HFF-Myc (cell line): ENCODE data around the gene SERTAD3.
"Not testable (repeated sequence)": the region's sequence is repeated elsewhere in the genome, so short reads cannot be mapped to it uniquely, and the experiment has no call there.

Experiments used
- DNase-seq: peaks from one replicate; pipeline ENCODE4 v3.0.0-alpha.2; 2011; ENCODE audit warnings: low read depth; ENCODE audit errors: extremely low read depth
- H3K4me3 ChIP-seq: replicated peaks from 2 replicates; pipeline ENCODE4 v1.5.1; 2011; ENCODE audit warnings: low read depth, mild to moderate bottlenecking, control low read depth, low read length
- TF ChIP-seq, protein P1 (sequence below): IDR thresholded peaks from 2 replicates; pipeline ENCODE4 v1.5.1; 2012; ENCODE audit warnings: mild to moderate bottlenecking, low read depth, low read length, control low read depth; ENCODE audit errors: missing control alignments

The SERTAD3 gene

GRCh38 chr19:40433391-40434216 is 10.5 kb downstream of the SERTAD3 start:
- TF ChIP-seq, protein P1, sequence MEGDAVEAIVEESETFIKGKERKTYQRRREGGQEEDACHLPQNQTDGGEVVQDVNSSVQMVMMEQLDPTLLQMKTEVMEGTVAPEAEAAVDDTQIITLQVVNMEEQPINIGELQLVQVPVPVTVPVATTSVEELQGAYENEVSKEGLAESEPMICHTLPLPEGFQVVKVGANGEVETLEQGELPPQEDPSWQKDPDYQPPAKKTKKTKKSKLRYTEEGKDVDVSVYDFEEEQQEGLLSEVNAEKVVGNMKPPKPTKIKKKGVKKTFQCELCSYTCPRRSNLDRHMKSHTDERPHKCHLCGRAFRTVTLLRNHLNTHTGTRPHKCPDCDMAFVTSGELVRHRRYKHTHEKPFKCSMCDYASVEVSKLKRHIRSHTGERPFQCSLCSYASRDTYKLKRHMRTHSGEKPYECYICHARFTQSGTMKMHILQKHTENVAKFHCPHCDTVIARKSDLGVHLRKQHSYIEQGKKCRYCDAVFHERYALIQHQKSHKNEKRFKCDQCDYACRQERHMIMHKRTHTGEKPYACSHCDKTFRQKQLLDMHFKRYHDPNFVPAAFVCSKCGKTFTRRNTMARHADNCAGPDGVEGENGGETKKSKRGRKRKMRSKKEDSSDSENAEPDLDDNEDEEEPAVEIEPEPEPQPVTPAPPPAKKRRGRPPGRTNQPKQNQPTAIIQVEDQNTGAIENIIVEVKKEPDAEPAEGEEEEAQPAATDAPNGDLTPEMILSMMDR = no peak
- H3K4me3 ChIP-seq = peak overlapping the region; percentile 45
- peak; percentile 71 for DNase-seq

GRCh38 chr19:40432760-40433159 is 11.4 kb downstream of the SERTAD3 start:
- DNase-seq = not testable (repeated sequence)
- H3K4me3 ChIP-seq = peak overlapping the region; percentile 45

DNA sequence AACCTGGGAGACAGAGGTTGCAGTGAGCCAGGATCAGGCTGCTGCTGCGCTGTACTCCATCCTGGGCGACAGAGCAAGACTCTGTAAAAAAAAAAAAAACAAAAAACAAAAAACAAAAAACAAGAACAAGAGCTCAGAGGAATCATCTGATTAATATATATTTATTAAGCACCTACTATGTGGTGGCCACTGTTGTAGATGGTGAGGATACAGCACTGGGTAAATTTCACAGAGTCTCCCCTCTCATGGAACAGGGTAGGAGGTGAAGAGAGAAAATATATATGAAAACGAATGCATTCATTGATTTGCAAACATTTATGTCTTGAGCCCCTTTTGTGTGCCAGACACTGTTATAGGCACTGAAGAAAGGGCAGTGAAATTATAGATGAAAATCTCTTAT is 12.4 kb downstream of the SERTAD3 start:
- no peak for DNase-seq
- no peak overlapping the region for H3K4me3 ChIP-seq
- TF ChIP-seq, protein P1 = no peak

DNA sequence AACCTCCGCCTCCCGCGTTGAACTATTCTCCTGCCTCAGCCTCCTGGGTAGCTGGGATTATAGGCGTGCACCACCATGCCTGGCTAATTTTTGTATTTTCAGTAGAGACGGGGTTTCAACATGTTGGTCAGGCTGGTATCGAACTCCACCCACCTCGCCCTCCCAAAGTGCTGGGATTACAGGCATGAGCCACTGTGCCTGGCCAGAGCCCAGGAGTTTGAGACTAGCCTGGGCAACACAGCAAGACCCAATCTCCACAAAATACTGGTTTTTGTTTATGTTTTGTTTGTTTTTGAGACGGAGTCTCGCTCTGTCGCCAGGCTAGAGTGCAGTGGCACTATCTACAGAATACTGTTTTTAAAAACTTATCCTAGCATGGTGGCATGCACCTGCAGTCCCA is 13.9 kb downstream of the SERTAD3 start:
- H3K4me3 ChIP-seq, DNase-seq: not testable (repeated sequence)

DNA sequence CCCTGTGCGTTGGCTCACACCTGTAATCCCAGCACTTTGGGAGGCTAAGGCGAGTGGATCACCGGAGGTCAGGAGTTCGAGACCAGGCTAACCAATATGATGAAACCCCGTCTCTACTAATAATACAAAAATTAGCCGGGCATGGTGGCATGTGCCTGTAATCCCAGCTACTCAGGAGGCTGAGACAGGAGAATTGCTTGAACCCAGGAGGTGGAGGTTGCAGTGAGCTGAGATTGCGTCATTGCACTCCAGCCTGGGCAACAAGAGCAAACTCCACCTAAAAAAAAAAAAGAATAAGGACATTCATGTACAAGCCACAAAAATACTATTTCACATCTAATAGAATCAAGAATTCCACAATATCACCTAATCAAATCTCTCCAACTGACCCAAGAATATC is 15.9 kb downstream of the SERTAD3 start:
- DNase-seq, H3K4me3 ChIP-seq: not testable (repeated sequence)

GRCh38 chr19:40425450-40426287 is 18.5 kb downstream of the SERTAD3 start, which contains the start of gene SERTAD1:
Gene SERTAD1 (minus strand): TSS chr19:40425992. CDS start chr19:40423546, 2,446 bp downstream.
- peak within 1 kb of the TSS; percentile 88 for H3K4me3 ChIP-seq
- TF ChIP-seq, protein P1 = peak; percentile 56

GRCh38 chr19:40424637-40425449 is 19.3 kb downstream of the SERTAD3 start:
- DNase-seq = no peak

More at GRCh38 chr19:40425450-40426287, 18.5 kb downstream of the SERTAD3 start, which contains the start of gene SERTAD1:
- peak; percentile 96 for DNase-seq

More at GRCh38 chr19:40424637-40425449, 19.3 kb downstream of the SERTAD3 start:
- TF ChIP-seq, protein P1 = no peak
- H3K4me3 ChIP-seq = peak overlapping the region; percentile 88
